Measurements from ENCODE around the gene HSPA1A. TPM values are rescaled to one million over a fixed set of nuclear protein-coding genes. Genes with fewer than 3 reads are reported as not detected.

The HSPA1A gene
- total and polyA plus RNA-seq, 9 of the 15 experiments (the other 6 are each of a cell fraction or from before 2014, with no cell fraction given): 2.2 to 273 (median 107) TPM

GRCh38 chr6:31815025-31815838 lies at the start of gene HSPA1A, which contains the start of gene HSPA1L (continued):
- peak; percentile 85 for TF ChIP-seq SAP30 (IDR thresholded peaks at IDR 0.05; ENCODE audit: borderline replicate concordance, insufficient read depth, low read depth, low read length, poor library complexity, severe bottlenecking)
- peak; percentile 43; the same call in 1 of the 2 replicates for TF ChIP-seq RNF219 (CRISPR knock-in tag; IDR thresholded peaks at IDR 0.05)
- TF ChIP-seq ARID4B (CRISPR knock-in tag; IDR thresholded peaks at IDR 0.05): peak; percentile 82
- TF ChIP-seq TOE1 (IDR thresholded peaks at IDR 0.05; ENCODE audit: borderline replicate concordance): no peak
- peak; percentile 98; the same call in 1 of the 2 replicates for TF ChIP-seq TOE1 (CRISPR knock-in tag; IDR thresholded peaks at IDR 0.05; ENCODE audit: borderline replicate concordance, low read depth)
- peak; percentile 81; the same call in 1 of the 2 replicates for TF ChIP-seq SMAD3 (CRISPR knock-in tag; conservative IDR thresholded peaks at IDR 0.05)
- TF ChIP-seq GTF2F1 (IDR thresholded peaks at IDR 0.05; ENCODE audit: low read depth, low read length): peak; percentile 99
- peak; percentile 70 for TF ChIP-seq ZNF436 (CRISPR knock-in tag; IDR thresholded peaks at IDR 0.05)
- peak; percentile 57; the same call in 1 of the 2 replicates for TF ChIP-seq TCF7 (IDR thresholded peaks at IDR 0.05; ENCODE audit: borderline replicate concordance)
